ENCODE measurements around the gene FUCA2.

FUCA2 gene

GRCh38 chr6:143498428-143498827, 13.1 kb downstream of the FUCA2 start:
- H3K4me3 ChIP-seq (ENCODE audit: low read depth, low read length) = no peak overlapping the region
- TF ChIP-seq CTCF (IDR thresholded peaks at IDR 0.05; ENCODE audit: borderline replicate concordance, insufficient read depth, low read depth, low read length) = no peak

- TF ChIP-seq CTCF (IDR thresholded peaks at IDR 0.05; ENCODE audit: borderline replicate concordance, insufficient read depth, low read depth, low read length) = no peak
- no peak overlapping the region for H3K4me3 ChIP-seq (ENCODE audit: low read depth, low read length)
Observed at GRCh38 chr6:143496974-143497373, 14.5 kb downstream of the FUCA2 start.

GRCh38 chr6:143490775-143491174, 20.7 kb downstream of the FUCA2 start:
- TF ChIP-seq CTCF (IDR thresholded peaks at IDR 0.05; ENCODE audit: borderline replicate concordance, insufficient read depth, low read depth, low read length) = no peak
- no peak overlapping the region for H3K4me3 ChIP-seq (ENCODE audit: low read depth, low read length)

- H3K4me3 ChIP-seq (ENCODE audit: low read depth, low read length) = no peak overlapping the region
- no peak for TF ChIP-seq CTCF (IDR thresholded peaks at IDR 0.05; ENCODE audit: borderline replicate concordance, insufficient read depth, low read depth, low read length)
Observed at GRCh38 chr6:143490244-143490643, 21.3 kb downstream of the FUCA2 start.

- no peak for TF ChIP-seq CTCF (IDR thresholded peaks at IDR 0.05; ENCODE audit: borderline replicate concordance, insufficient read depth, low read depth, low read length)
- H3K4me3 ChIP-seq (ENCODE audit: low read depth, low read length) = no peak overlapping the region
Observed at GRCh38 chr6:143486752-143487151, 24.8 kb downstream of the FUCA2 start.

GRCh38 chr6:143485967-143486366, 25.6 kb downstream of the FUCA2 start:
- no peak overlapping the region for H3K4me3 ChIP-seq (ENCODE audit: low read depth, low read length)
- TF ChIP-seq CTCF (IDR thresholded peaks at IDR 0.05; ENCODE audit: borderline replicate concordance, insufficient read depth, low read depth, low read length) = no peak

- TF ChIP-seq CTCF (IDR thresholded peaks at IDR 0.05; ENCODE audit: borderline replicate concordance, insufficient read depth, low read depth, low read length) = no peak
- no peak overlapping the region for H3K4me3 ChIP-seq (ENCODE audit: low read depth, low read length)
Observed at GRCh38 chr6:143482593-143482992, 28.9 kb downstream of the FUCA2 start.

Measured in GM12875 (cell line).